Suprapubic skin (tissue), 4 donors: Measurements from ENCODE around the gene TMEM17.

Experiments used
- CTCF ChIP-seq, 2 donors: fragments of 200-600 bp in 1 of 2; fragments of 450-650 bp in 1 of 2; sonication (generic) in 1 of 2; IDR thresholded peaks; one replicate each; pipeline ENCODE4 v1.5.1; 2016 to 2019; ENCODE audit warnings: antibody characterized with exemption in 2 of 2, mild to moderate bottlenecking in 1 of 2, moderate library complexity in 1 of 2
- EP300 ChIP-seq: sonication (generic); formaldehyde crosslinking; IDR thresholded peaks from one replicate; pipeline ENCODE4 v1.6.1; 2017; ENCODE audit warnings: antibody characterized with exemption
- POLR2A ChIP-seq, 2 donors: fragments of 450-650 bp; IDR thresholded peaks; one replicate each; pipeline ENCODE4 v1.6.1; 2017; ENCODE audit warnings: antibody characterized with exemption in 2 of 2, mild to moderate bottlenecking in 2 of 2, moderate library complexity in 2 of 2
- POLR2AphosphoS5 ChIP-seq, 3 donors: sonication (generic); formaldehyde crosslinking; IDR thresholded peaks; one replicate each; pipeline ENCODE4 v1.6.1; 2017; ENCODE audit warnings: antibody characterized with exemption in 3 of 3

GRCh38 chr2:62465039-62465740, 40.8 kb downstream of the TMEM17 start:
- TF ChIP-seq POLR2A (IDR thresholded peaks at IDR 0.05) (no peak), CTCF (IDR thresholded peaks at IDR 0.05) (no peak), EP300 (no peak), POLR2AphosphoS5 (IDR thresholded peaks at IDR 0.05) (no peak)
